G401.6 (cell line): ENCODE results near the gene NUDT2.
A peak's percentile ranks its signal among the peaks of the same experiment; 100 is the strongest.
"Not testable (repeated sequence)": the region's sequence is repeated elsewhere in the genome, so short reads cannot be mapped to it uniquely, and the experiment has no call there.

Source experiments
- FAIRE-seq: peaks from 2 replicates; lab custom pipeline; 2012; peaks lifted over from hg19 to GRCh38; lab: Jason Lieb, UNC

The NUDT2 gene

DNA sequence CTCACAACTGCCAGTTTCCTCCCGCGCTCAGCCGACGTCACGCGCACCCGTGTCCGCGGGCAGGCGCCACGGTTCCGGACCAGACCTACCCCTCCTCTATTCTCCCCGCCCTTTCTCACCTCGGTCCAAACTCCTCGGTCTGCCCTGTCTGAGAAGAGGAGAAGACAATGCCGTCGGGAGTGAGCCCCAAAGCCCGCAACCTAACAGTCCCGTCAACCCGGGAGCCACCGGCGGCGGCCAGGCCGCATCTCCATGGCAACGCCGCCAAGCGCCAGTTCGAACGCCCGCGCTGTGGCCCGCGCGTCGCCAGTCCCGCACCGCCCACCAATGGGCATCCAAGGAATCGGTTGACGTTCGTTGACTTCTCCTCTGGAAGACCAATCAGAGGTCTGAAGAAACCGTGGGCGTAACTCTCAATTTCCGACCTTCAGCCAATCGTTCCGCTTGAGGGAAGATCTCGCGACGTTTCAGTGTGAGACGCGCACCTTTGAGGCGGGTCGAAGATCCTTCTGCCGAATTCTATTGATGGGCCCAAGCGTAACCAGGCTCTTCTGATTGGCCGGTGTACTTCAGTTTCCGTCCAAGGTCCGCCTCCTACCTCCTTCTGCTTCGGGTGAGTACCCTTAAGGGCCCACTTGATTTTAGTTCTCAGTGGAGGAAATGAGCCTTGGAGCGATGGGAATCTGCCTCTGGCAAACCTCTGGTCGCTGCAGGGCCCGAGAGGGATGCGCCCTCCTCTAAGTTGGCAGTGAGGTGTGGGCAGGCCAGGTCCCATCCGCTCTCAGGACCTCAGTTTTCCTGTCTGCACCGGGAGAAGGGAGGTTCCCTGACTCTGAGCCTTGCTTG lies at the start of gene NUDT2, which contains the start of gene KIF24:
Gene NUDT2, plus strand, starts transcription at position 583 of the 846 bp plus-strand sequence. CDS start 9,471 bp downstream, outside the sequence.
Gene KIF24, minus strand, starts transcription at position 282 of the 846 bp plus-strand sequence. CDS start 17,922 bp downstream, outside the sequence.
- FAIRE-seq = peak; percentile 99

DNA sequence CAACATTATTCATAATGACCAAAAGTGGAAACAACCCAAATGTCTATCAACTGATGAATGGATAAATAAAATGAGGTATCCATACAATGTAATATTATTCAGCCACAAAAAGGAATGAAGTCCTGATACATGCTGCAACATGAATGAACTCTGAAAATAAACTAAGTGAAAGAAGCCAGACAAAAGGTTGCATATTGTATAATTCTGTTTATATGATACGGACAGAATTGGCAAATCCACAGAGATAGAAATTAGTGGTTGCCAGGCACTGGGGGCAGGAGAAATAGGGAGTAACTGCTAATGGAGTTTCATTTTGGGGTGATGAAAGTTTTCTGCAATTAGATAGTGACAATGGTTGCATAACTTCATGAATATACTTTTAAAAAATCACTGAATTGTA lies 47.3 kb upstream of the NUDT2 start:
- no peak for FAIRE-seq

DNA sequence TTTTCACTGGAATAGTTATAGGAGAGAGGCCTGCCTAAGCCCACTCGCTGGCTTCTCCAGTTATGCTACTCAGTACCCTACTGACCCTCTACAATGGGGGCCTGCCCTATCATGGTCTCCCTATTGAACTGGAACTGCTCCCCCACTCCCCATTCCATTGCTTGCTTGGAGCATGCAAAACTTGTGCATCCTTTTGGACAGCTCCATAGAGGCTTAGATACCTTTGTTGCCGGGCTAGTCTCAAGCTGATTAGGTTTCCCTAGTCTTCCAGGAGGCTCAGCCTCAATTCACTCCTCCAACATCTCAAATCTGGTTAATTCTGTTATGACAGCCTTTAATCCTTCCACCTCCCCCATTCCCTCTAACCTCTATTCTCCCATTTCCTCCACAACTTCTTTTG lies 40.2 kb upstream of the NUDT2 start:
- FAIRE-seq = no peak

DNA sequence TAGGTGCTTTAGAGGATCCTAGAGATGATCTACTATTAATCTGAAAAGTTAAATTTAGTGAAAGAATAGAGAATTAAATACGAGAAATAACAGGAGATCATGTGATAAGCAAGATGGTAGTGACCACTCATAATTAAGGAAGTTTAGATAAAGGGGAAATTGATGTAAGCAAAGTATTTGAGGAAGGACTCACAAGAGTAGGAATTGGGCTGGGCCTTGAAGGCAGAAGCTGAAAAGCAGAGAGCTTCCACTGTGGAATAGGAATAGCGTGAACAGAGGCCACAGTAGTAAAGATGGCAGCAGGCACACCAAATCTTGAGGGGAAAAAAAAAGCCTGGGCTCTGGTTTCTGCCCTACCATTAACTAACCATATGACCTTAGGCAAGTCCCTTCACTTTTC lies 38.3 kb upstream of the NUDT2 start:
- no peak for FAIRE-seq

DNA sequence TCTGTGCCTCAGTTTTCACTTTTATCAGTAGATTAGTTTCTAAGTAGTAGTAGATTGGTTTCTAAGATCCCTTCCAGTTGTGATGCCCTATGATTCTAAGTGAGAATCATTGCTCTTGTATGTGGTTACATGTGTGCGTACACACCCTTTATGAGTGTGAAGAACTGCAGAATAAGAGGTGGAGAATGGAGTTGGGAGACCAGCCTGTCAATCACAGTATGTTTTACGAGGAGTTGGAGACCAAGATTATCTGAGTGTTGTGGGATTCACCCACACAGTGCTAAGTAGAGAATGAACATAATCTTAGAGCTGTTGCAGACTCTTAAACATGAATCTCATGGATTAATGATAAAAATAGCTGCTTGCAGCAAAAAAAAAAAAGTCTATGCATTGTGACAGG lies 37.9 kb upstream of the NUDT2 start:
- FAIRE-seq = no peak

DNA sequence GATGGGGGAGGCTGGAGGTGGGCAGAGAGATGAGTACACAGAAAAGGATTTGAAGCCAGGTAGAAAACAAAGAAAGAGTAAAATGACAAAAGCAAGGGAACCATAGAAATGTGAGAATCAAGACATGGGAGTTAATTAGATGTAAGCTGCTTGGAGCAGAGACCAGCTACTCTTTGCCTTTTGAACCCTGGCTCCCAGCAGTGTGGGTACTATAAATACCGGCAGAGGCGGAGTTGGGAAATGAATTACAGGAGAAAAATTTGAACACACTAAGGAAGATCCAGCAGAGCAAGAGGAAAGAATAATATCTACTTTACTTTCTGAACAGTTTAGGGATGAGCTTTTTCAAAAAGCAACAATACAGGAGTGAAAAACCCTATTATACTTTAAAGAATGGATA lies 36.8 kb upstream of the NUDT2 start:
- FAIRE-seq = no peak

DNA sequence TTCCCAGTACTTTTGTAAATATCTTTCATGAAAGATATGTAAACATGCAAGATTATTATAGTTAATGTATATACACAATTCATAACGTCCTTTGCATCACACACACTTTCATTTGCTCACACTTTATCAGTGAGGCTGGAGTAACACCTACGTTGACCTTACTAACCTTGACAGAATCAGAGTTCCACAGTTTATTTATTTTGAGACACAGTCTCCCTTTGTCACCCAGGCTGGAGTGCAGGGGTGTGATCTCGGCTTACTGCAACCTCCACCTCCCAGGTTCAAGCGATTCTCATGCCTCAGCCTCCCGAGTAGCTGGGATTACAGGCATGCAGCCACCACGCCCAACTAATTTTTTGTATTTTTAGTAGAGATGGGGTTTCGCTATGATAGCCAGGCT lies 28.3 kb upstream of the NUDT2 start:
- FAIRE-seq = not testable (repeated sequence)

DNA sequence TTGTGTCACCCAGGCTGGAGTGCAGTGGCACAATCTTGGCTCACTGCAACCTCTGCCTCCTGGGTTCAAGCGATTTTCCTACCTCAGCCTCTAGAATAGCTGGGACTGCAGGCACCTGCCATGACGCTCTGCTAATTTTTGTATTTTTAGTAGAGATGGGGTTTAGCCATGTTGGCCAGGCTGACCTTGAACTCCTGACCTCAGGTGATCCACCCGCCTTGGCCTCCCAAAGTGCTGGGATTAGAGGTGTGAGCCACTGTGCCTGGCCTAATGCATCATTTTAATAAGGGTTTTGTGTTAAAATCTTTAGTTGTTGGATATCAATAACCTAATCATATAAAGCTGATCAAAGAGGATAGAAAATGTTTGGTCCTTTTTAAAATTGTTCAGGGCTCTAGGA lies 21.1 kb upstream of the NUDT2 start:
- not testable (repeated sequence) for FAIRE-seq

DNA sequence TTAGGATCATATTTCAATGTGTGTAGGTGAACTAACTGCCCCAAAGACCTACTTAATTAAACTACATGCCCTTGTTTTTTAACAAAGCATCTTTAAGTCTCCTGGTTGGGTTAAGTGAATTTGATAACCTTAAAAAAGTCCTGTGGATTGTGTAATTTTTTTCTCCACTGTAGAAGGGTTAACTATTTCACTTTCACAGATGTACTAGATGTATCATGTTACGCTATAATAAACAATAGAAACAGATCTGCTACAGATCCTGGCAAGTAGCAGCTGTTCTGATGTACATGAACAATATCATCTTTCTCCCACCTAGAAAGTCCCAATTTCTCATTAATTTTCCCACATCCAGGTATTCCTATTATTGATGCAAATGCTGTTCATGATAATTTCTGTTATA lies 19.2 kb upstream of the NUDT2 start:
- FAIRE-seq = no peak

DNA sequence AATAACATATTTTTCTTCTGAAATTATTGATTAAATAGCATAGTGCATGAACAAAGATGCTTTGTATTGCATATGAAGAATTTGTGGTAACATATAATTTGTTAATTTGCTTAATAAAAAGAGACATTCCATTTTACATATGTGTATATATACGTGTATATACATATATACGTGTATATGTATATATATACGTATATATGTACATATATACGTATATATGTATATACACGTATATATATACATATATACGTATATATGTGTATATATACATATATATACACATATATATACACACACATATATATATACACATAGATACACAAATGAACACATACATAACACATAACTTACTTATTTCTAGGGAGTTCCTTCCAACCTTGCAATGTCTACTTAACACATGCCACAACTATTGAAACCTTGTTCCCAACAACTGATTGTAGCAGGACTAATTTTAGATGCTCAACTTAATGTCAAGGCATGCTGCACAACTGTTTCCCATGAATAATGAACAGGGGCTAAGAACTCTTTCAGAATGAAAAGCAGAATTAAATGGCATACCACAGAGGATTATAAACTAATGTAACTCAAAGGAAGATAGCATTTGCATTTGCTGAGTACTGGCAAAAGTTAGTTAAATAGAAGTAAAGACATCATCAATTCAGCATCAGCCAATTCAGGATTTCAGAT lies 17.7 kb upstream of the NUDT2 start:
- FAIRE-seq = peak; percentile 86

DNA sequence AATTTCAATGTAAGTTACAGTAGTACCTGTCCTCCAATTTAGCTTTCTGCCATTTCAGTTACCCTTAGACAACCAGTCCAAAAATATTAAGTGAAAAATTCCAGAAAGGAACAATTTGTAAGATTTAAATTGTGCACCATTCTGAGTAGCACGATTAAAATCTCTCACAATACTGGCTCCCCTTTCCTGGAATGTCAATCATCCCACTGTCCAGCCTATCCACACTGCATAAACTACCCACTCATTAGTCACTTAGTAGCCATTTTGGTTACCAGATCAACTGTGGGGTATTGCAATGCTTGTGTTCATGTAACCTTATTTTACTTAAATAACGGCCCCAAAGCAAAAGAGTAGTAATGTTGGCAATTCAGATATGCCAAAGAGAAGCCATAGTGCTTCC lies 11.9 kb upstream of the NUDT2 start:
- no peak for FAIRE-seq

DNA sequence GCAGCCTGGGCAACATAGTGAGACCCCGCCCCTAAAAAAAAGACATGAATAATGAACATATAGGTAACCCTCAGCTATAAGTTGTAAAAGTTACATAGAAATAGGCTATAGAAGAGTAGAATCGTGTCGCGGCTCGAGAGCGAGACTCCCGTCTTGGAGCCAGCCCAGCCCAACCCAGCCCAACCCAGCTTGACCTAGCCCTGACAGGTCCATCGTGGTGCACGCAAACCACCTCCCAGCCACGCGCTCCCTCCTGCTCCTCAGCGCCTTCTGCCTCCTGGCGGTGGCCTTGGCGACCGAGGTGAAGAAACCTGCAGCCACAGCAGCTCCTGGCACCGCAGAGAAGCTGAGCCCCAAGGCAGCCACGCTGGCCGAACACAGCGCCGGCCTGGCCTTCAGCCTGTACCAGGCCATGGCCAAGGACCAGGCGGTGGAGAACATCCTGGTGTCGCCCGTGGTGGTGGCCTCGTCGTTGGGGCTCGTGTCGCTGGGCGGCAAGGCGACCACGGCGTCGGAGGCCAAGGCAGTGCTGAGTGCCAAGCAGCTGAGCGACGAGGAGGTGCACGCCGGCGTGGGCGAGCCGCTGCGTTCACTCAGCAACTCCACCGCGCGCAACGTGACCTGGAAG lies 11.1 kb upstream of the NUDT2 start:
- FAIRE-seq = no peak

DNA sequence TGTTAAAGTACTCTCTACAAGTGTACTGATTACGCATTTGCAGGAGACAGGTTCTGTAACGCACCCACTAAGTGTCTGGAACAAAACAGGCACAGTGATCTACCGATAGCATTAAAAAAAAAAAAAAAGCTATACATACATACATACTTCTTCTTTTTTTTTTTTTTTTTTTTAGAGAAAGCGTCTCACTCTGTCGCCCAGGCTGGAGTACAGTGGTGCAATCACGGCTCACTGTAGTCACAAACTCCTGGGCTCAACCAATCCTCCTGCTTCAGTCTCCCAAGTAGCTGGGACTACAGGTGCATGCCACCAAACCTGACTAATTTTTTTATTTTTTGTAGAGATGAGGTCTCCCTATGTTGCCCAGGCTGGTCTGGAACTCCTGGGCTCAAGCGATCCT lies 7.9 kb upstream of the NUDT2 start:
- FAIRE-seq = no peak

DNA sequence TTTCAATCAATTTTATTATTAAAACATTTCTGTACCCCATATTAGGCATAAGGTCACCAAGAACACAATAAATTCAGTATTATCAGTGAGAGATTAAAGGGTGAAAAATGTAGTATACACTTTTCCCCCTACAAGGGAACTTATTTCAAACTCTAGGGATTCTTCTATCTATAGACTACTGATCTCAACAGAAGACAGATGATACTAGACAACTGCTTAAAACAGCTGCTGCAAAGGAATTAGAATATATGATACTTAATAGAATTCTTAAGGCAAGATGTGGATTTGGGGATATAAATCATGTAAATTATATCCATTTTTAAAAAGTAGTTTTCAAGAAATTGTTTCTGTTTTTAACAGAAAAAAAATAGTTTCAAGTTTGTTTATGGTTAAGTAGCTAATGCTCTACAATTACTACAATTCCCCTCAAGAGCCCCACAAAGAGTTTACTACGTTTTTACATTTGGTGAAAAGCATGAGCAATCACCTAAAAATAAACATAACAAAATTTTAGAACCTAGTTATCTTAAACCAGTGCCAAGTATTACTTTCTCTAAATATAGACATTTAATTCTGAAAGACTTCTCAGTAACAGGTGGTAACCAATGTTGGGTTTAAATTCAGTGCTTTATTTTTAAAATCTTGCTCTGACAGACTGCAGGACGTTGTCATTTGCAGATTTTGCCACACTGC lies 6.3 kb upstream of the NUDT2 start:
- FAIRE-seq = no peak

DNA sequence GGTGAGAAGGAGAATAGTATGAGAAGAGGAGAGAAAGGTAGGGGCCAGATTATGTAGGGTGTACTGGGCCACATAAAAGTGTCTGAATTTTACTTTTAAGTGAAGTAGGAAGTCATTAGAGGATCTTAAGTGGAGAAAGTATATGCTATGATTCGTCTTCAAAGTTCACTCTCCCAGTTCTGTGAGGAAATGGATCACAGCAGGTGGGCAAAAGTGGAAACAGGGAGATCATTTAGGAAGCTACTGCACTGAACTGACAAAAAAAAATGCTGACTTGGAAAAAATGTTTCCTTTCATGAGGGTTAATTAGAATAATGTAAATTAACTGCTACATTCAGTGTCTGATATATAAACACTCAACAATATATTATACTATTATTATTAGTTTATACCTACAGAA lies 2.7 kb upstream of the NUDT2 start:
- FAIRE-seq = no peak

DNA sequence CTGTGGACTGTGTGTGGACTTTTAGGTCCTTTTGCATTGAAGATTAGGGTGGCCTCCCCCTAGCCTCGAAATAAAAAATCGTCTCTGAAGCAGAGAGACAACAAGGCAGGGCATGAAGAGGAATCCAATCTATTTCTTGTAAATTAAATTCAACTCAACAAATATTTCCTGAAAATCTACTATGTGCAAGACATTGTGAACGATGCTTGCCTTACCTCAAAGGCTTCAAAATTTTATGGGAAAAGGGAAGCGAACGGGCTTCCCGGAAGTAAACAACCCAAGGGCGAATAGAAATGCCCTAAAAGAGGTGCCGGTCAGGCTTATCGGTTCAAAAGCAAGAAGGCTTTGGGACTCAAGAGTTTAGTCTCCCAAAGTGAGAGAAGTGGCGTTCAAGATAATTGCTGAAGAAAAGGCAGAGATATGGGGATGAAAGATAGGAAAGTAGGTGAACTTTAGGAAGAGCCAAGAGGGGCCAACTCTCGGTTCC lies 826 bp upstream of the NUDT2 start:
- peak; percentile 74 for FAIRE-seq

DNA sequence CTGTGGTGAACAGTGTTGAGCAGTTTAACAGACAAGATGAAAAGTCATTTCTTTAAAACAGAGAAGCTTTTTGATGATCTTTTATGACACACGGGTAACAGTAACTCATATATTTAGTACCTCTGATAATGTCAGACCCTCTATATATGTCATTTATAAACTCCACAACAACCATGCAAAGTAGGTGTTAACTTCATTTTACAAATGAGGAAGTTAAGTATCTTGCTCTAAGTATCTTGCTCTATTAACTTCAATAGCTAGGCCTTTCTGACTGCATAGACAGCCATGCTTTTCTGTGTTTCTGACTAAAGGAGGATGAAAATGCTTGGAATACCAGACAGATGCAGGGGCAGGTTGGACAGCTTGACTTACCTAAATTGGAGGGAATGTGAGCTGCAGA lies 1.8 kb downstream of the NUDT2 start:
- no peak for FAIRE-seq

DNA sequence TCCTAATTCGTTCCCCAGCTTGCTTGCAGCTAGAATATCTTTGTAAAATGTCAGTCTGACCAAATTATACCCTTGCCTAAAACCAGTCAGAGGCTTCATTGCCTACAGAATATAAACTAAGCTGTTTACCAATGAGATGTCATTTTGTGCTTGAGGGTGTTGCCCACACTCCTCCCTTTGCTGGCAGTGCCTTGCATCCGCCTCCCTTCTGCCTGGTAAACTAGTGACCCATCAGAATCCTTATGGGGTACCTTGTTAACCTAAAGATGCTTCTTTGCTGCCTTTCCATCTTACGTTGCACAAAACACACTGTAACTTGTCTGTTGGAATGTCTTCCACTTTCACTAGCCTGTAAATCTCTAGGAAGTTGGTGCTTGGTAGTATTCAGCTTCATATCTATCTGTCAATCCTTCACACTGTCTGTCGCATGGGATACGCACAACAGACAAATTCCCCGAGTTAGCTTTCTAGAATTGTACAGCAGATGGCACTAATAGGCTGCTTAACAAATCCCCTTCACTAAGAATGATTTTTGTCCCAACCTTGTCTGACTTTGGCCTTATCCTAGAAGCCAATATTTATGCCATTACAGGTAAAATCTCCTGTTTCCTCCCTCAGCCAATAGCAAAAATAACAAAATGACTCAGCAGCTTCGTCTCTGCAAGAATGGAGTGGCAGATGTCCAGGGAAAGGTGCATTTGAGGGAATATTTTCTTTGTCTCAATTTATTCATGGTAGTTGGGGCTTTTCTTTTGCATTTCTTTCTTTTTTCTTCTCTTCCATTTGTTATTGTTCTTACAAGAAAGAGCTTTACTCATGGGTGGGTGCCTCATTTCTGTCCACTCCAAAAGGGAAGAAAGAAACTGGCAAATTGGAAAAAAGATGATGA lies 3.0 kb downstream of the NUDT2 start:
- FAIRE-seq = peak; percentile 59

DNA sequence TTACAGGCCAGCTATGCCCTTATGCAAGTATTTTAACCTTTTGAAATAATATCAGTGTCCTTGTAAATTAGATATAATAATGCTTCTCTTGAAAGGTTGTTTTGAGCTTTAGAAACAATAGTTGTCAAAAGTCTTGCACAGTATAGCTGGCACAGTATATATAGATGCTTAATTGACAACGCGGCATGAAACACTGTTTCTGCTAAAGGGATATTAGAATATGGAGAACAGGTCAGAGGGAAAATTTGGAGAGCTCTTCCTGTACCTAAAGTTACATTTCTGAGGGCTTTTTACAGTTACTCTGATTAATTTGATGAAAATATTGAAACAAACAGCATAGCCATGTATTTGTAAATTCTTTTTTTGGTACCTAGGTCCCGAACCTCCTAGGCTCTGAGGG lies 4.5 kb downstream of the NUDT2 start:
- FAIRE-seq = no peak

DNA sequence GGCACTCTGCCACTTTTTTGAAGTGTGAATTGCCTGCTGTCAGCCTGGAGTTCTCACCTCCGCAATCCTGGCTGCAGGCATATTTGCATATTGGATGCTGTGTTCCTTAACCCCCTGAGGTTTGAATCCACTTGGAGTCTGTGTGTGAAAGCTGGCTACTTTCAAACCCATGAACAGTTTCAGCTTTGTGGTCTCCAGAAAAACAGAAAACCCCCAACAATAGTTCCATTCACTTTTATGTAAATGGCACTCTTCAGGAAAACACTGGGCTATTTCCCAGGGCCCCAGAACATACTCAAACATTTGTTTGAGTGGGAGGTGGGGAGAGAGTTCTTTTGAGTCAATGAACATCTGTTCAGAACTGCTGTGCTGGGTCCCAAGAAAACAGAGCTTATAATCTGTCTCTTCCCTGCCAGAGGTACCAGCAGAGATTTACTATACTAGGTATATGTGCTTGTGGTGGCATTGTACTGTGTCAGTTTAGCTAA lies 5.0 kb downstream of the NUDT2 start:
- no peak for FAIRE-seq

DNA sequence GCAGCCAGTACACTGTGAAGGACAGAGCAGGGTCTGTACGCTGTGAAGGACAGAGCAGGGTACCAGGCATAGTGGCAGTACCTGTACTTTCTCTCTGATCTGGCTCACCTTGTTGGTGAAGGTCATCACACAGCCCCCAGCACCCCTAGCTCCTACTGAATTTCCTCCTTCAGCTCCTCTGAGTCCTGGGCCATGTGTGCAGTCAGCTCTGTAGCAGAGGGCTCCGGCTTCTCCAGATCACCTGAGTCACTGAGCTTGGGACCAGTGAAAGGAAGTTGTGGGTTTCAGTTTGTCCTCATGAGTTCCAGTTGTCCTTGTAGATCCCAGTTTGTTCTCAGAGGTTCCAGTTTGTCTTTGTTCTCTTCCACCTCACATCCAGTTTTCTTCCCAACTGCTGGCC lies 5.5 kb downstream of the NUDT2 start:
- no peak for FAIRE-seq
